OCI-LY3 (cell line): ENCODE measurements around the gene ALDOC.

Experiments
- CTCF ChIP-seq: fragments of 200-600, 300-600 bp; sonication (generic); IDR thresholded peaks from 2 replicates; pipeline ENCODE4 v1.5.1; 2014; ENCODE audit warnings: antibody characterized with exemption, low read length, low read depth
- EZH2phosphoT487 ChIP-seq: fragments of 200-600 bp; shearing (Covaris generic); IDR thresholded peaks from 2 replicates; pipeline ENCODE4 v1.6.1; 2018; ENCODE audit warnings: antibody characterized with exemption, mixed run types, low read depth

DNA sequence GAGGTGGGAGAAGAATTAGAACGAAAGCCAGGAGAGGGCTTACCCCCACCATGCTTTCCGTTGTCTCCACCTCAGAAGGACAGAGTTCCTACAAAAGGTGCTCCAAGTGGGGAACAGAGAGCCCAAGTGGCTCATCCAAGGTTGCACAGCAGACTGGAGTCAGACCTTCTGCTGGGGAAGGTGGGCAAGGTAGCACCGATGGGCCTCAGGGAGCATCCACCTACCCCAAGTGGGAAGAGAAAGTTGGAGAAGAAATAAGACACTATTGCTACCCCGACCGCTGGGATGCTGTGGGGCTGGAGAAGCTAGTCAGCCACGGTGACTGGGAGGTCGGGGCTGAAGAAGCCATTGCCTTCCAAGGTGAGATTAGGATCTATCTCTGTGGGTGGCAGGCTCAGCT lies 45.8 kb downstream of the ALDOC start:
- TF ChIP-seq CTCF (no peak), EZH2phosphoT487 (no peak)
